ENCODE results near the gene ZNF189.

The ZNF189 gene

GRCh38 chr9:101398068-101398929, at the start of gene ZNF189, which contains the start of gene MRPL50:
ZNF189 (plus strand) TSS chr9:101398851; CDS start chr9:101399157, 306 bp downstream.
MRPL50 (minus strand) TSS chr9:101398618; CDS start chr9:101398592, 26 bp downstream.
- peak; percentile 91 for DNase-seq

GRCh38 chr9:101350285-101350684, 48.4 kb upstream of the ZNF189 start:
- DNase-seq: no peak

- DNase-seq: no peak
These were observed 45.7 kb upstream of the ZNF189 start for GRCh38 chr9:101352892-101353463.

GRCh38 chr9:101353683-101354082, 45.0 kb upstream of the ZNF189 start:
- DNase-seq: no peak

GRCh38 chr9:101354143-101354764, 44.4 kb upstream of the ZNF189 start:
- no peak for DNase-seq

- DNase-seq: no peak
These were observed 43.6 kb upstream of the ZNF189 start for GRCh38 chr9:101354765-101355708.

GRCh38 chr9:101356619-101357018, 42.0 kb upstream of the ZNF189 start:
- DNase-seq: no peak

- DNase-seq: no peak
These were observed 39.0 kb upstream of the ZNF189 start for GRCh38 chr9:101359679-101360078.

- no peak for DNase-seq
These were observed 38.0 kb upstream of the ZNF189 start for GRCh38 chr9:101360647-101361046.

GRCh38 chr9:101362450-101362849, 36.2 kb upstream of the ZNF189 start:
- no peak for DNase-seq

GRCh38 chr9:101365181-101365580, 33.5 kb upstream of the ZNF189 start:
- no peak for DNase-seq

GRCh38 chr9:101366038-101366756, 32.5 kb upstream of the ZNF189 start:
- no peak for DNase-seq

- no peak for DNase-seq
These were observed 31.3 kb upstream of the ZNF189 start for GRCh38 chr9:101367323-101367722.

- no peak for DNase-seq
These were observed 29.4 kb upstream of the ZNF189 start for GRCh38 chr9:101369286-101369685.

- DNase-seq: no peak
These were observed 28.6 kb upstream of the ZNF189 start for GRCh38 chr9:101369884-101370531.

GRCh38 chr9:101371813-101372212, 26.8 kb upstream of the ZNF189 start:
- no peak for DNase-seq

- no peak for DNase-seq
These were observed 26.1 kb upstream of the ZNF189 start for GRCh38 chr9:101372327-101373118.

GRCh38 chr9:101375546-101375945, 23.1 kb upstream of the ZNF189 start:
- DNase-seq: peak; percentile 10

GRCh38 chr9:101376111-101376848, 22.4 kb upstream of the ZNF189 start:
- DNase-seq: peak; percentile 3

GRCh38 chr9:101380295-101380694, 18.4 kb upstream of the ZNF189 start:
- no peak for DNase-seq

Measured in T1000 (cell line).